Measurements from ENCODE around the gene PAN3.

DNA sequence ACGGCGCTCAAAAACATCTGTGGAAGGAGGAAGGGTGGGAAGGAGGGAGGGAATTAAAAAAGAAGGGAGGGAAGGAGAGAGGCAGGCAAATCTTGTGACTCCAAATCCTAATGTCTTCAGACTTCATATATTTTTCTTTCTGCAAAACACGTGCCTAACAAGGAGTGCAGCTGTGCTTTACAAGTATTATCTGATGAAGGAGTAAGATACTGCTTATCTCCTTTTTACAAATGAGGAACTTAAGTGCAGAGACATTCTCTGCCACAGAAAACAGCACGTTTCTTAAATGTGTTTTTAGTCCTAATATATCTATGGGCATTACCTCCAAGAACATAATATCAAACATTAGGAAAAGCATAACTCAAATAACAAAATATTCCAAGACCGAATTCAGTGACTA is 44.5 kb upstream of the PAN3 start:
- TF ChIP-seq, protein P1, sequence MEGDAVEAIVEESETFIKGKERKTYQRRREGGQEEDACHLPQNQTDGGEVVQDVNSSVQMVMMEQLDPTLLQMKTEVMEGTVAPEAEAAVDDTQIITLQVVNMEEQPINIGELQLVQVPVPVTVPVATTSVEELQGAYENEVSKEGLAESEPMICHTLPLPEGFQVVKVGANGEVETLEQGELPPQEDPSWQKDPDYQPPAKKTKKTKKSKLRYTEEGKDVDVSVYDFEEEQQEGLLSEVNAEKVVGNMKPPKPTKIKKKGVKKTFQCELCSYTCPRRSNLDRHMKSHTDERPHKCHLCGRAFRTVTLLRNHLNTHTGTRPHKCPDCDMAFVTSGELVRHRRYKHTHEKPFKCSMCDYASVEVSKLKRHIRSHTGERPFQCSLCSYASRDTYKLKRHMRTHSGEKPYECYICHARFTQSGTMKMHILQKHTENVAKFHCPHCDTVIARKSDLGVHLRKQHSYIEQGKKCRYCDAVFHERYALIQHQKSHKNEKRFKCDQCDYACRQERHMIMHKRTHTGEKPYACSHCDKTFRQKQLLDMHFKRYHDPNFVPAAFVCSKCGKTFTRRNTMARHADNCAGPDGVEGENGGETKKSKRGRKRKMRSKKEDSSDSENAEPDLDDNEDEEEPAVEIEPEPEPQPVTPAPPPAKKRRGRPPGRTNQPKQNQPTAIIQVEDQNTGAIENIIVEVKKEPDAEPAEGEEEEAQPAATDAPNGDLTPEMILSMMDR (IDR thresholded peaks at IDR 0.05) = no peak
- TF ChIP-seq POLR2A (IDR thresholded peaks at IDR 0.05) = no peak
